IPS DF 6.9 (cell line): ENCODE measurements around the gene HNRNPCL1.

ENCODE experiments used
- DNase-seq: peaks from one replicate; pipeline ENCODE4 v3.0.0-alpha.2; 2013; ENCODE audit warnings: low read depth, low spot score
- H3K27ac ChIP-seq: one replicate; pipeline ENCODE4 v1.5.1; 2013; ENCODE audit warnings: low read length, control low read depth
- H3K27me3 ChIP-seq: 2 replicates; pipeline ENCODE4 v1.6.1; 2013; ENCODE audit warnings: mild to moderate bottlenecking, low read length; ENCODE audit not compliant: control insufficient read depth, insufficient read depth
- H3K36me3 ChIP-seq: 2 replicates; pipeline ENCODE4 v1.6.1; 2013; ENCODE audit warnings: low read length; ENCODE audit not compliant: control insufficient read depth, insufficient read depth
- H3K4me1 ChIP-seq: 2 replicates; pipeline ENCODE4 v1.6.1; 2013; ENCODE audit warnings: low read length; ENCODE audit not compliant: control insufficient read depth, insufficient read depth
- H3K4me3 ChIP-seq: 2 replicates; pipeline ENCODE4 v1.5.1; 2013; ENCODE audit warnings: mild to moderate bottlenecking, low read length
- H3K9me3 ChIP-seq: 2 replicates; pipeline ENCODE4 v1.6.1; 2013; ENCODE audit warnings: low read length, inconsistent platforms; ENCODE audit not compliant: control insufficient read depth, insufficient read depth
- WGBS: extraction: QIAGEN DNeasy Blood & Tissue Kit; methylation state at CpG from one replicate; pipeline ENCODE4 v1.1.7; 2013; ENCODE audit warnings: mixed read lengths, missing lambda C conversion rate; ENCODE audit not compliant: insufficient read length, insufficient coverage; 5-methylcytosine and 5-hydroxymethylcytosine counted together

The HNRNPCL1 gene

DNA sequence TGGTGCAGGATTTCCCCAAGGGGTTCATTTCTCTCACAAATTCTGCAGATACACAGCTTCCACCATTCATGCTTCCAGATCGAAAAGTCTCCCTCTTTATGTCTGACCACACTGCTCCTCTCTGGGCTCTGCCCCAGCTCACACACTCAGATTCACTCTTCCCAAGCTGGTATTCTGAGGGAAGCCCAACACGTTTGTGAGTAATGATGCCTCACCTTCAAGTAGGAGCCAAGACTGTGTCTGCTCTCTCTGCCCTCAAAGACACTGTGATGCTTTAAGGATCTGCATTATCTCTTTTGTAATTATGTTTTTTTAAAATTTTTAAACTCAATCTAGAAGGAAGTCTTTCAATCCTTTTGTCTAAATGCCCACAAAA lies 37.1 kb downstream of the HNRNPCL1 start:
- H3K4me1 ChIP-seq = no peaks in the 10 kb centered on the region; the same call in 1 of the 2 replicates
- H3K27me3 ChIP-seq = no peaks in the 10 kb centered on the region
- H3K36me3 ChIP-seq = no peaks in the 10 kb centered on the region
- no CpG with 5 or more reads among the region's 2 CpGs for WGBS
- no peak overlapping the region for H3K4me3 ChIP-seq
- H3K9me3 ChIP-seq = peaks cover 2% of the 10 kb centered on the region; the same call in 1 of the 2 replicates
- H3K27ac ChIP-seq = no peak overlapping the region
- no peak for DNase-seq

- Histone ChIP-seq H3K27ac (no peak overlapping the region), H3K4me1 (no peaks in the 10 kb centered on the region; the same call in 1 of the 2 replicates), H3K36me3 (no peaks in the 10 kb centered on the region), H3K4me3 (no peak overlapping the region), H3K27me3 (no peaks in the 10 kb centered on the region), H3K9me3 (peaks cover 2% of the 10 kb centered on the region; the same call in 1 of the 2 replicates)
- no peak for DNase-seq
- WGBS = no CpG with 5 or more reads among the region's 5 CpGs
These were observed 37.7 kb downstream of the HNRNPCL1 start for GRCh38 chr1:12810691-12811408.

DNA sequence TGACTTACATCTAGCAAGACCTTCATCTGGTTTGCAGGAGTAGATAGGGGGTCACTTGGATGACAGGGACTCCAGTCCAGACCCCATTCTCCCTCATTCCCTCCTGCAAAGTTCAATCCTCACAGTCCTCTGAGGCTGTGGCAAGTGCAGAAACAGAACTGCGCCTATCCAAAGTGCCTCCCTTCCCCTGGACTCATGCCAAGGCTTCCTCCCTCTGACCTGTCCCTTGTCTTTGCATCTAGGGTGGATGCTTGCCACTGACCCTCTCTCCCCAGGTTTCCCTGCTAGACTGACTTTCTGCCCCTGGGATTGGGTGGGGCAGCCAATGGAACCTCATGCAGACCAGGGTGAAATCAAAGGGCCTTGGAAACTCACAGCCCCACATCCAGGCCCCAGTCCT lies 38.6 kb downstream of the HNRNPCL1 start:
- DNase-seq = no peak
- H3K9me3 ChIP-seq = peaks cover 2% of the 10 kb centered on the region; the same call in 1 of the 2 replicates
- no peaks in the 10 kb centered on the region for H3K36me3 ChIP-seq
- no peak overlapping the region for H3K27ac ChIP-seq
- no CpG with 5 or more reads among the region's 1 CpG for WGBS
- no peaks in the 10 kb centered on the region; the same call in 1 of the 2 replicates for H3K4me1 ChIP-seq
- no peak overlapping the region for H3K4me3 ChIP-seq
- H3K27me3 ChIP-seq = no peaks in the 10 kb centered on the region

DNA sequence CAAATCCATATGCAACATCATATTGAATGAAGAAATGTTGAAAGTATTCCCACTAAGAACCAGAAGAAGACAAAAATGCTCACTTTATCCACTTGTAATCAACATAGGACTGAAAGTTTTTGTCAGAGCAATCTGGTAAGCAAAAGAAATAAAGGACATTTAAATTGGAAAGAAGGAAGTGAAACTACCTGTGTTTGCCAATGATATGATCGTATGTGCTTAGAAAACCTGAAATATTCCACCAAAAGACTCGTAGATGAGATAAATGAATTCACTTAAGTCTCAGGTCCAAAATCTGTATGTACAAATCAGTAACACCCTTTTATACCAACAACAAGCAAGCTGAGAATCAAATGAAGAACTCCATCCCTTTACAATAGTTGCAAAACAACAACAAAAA lies 48.8 kb downstream of the HNRNPCL1 start:
- H3K27me3 ChIP-seq = no peaks in the 10 kb centered on the region
- H3K36me3 ChIP-seq = no peaks in the 10 kb centered on the region
- no CpG with 5 or more reads among the region's 2 CpGs for WGBS
- no peak for DNase-seq
- 0 out of 2 replicates have a peak, but pooled peaks cover 1% of the 10 kb centered on the region for H3K9me3 ChIP-seq
- no peaks in the 10 kb centered on the region for H3K4me1 ChIP-seq
- no peak overlapping the region for H3K4me3 ChIP-seq
- H3K27ac ChIP-seq = no peak overlapping the region

GRCh38 chr1:12798911-12799310 lies 49.6 kb downstream of the HNRNPCL1 start:
- no CpG with 5 or more reads among the region's 4 CpGs for WGBS
- H3K27me3 ChIP-seq = no peaks in the 10 kb centered on the region
- H3K4me3 ChIP-seq = no peak overlapping the region
- no peak for DNase-seq
- no peaks in the 10 kb centered on the region for H3K36me3 ChIP-seq
- 0 out of 2 replicates have a peak, but pooled peaks cover 1% of the 10 kb centered on the region for H3K9me3 ChIP-seq
- H3K4me1 ChIP-seq = no peaks in the 10 kb centered on the region
- H3K27ac ChIP-seq = no peak overlapping the region
